OCI-LY7 (cell line): Measurements from ENCODE around the gene WDR35. TPM values are rescaled to one million over a fixed set of nuclear protein-coding genes. Genes with fewer than 3 reads are reported as not detected.

Experiments
- BruUV-seq: library from RNA; stranded (reverse); fragments of 400-500 nt; replicated peaks from 2 replicates; lab custom pipeline; 2021; lab: Mats Ljungman, UMichigan
- CTCF ChIA-PET: fragments of 300-600 bp; sonication (Branson Sonifier 250); formaldehyde crosslinking; loops from one replicate; lab custom pipeline; 2022; ENCODE audit warnings: antibody characterized with exemption; ENCODE audit not compliant: unreplicated experiment; lab: Charles Lee
- POLR2A ChIA-PET: fragments of 300-600 bp; sonication (Branson Sonifier 250); formaldehyde crosslinking; loops from one replicate; lab custom pipeline; 2022; ENCODE audit warnings: antibody characterized with exemption; lab: Charles Lee
- DNase-seq: peaks from one replicate; pipeline ENCODE4 v3.0.0-alpha.2; 2015; ENCODE audit warnings: low spot score
- H2AFZ ChIP-seq: fragments of 200-600 bp; sonication (generic), shearing (Covaris generic); 2 replicates; pipeline ENCODE4 v1.6.1; 2014; ENCODE audit warnings: mild to moderate bottlenecking, antibody characterized with exemption, low read length, moderate library complexity
- H3K27ac ChIP-seq: fragments of 200-600 bp; sonication (generic); 2 replicates; pipeline ENCODE4 v1.5.1; 2014; ENCODE audit warnings: mixed run types, low read depth, mild to moderate bottlenecking, moderate library complexity, low read length, inconsistent platforms; ENCODE audit not compliant: poor library complexity, severe bottlenecking
- H3K36me3 ChIP-seq: fragments of 200-600 bp; sonication (generic); 2 replicates; pipeline ENCODE4 v1.6.1; 2014; ENCODE audit warnings: mild to moderate bottlenecking, antibody characterized with exemption, low read length, moderate library complexity, mixed read lengths; ENCODE audit not compliant: insufficient read depth
- H3K4me1 ChIP-seq: fragments of 200-600 bp; sonication (generic); 2 replicates; pipeline ENCODE4 v1.5.1; 2014; ENCODE audit warnings: mild to moderate bottlenecking, low read length; ENCODE audit not compliant: insufficient read depth, poor library complexity, severe bottlenecking
- H3K4me2 ChIP-seq: fragments of 200-600 bp; sonication (generic); 2 replicates; pipeline ENCODE4 v1.6.1; 2014; ENCODE audit warnings: mild to moderate bottlenecking, low read length
- H3K4me3 ChIP-seq: fragments of 200-600 bp; sonication (generic); 2 replicates; pipeline ENCODE4 v1.5.1; 2014; ENCODE audit warnings: mild to moderate bottlenecking, low read depth, low read length; ENCODE audit not compliant: poor library complexity, severe bottlenecking
- H3K79me2 ChIP-seq: fragments of 200-600 bp; sonication (generic); 2 replicates; pipeline ENCODE4 v1.6.1; 2016; ENCODE audit warnings: low read depth, mild to moderate bottlenecking, low read length, moderate library complexity, mixed read lengths; ENCODE audit not compliant: insufficient read depth
- H3K9me2 ChIP-seq: fragments of 200-600 bp; sonication (generic); 2 replicates; pipeline ENCODE4 v1.6.1; 2016; ENCODE audit warnings: mild to moderate bottlenecking, low read length, mixed read lengths; ENCODE audit not compliant: insufficient read depth
- H3K9me3 ChIP-seq: fragments of 200-600 bp; sonication (generic); 2 replicates; pipeline ENCODE4 v1.6.1; 2014; ENCODE audit warnings: mild to moderate bottlenecking, mixed run types, low read length, mixed read lengths
- H4K20me1 ChIP-seq: fragments of 200-600 bp; sonication (generic); 2 replicates; pipeline ENCODE4 v1.6.1; 2014; ENCODE audit warnings: mild to moderate bottlenecking, antibody characterized with exemption, low read length, moderate library complexity, mixed read lengths; ENCODE audit not compliant: insufficient read depth
- CTCF ChIP-seq: fragments of 200-600 bp; sonication (generic); conservative IDR thresholded peaks from 2 replicates; pipeline ENCODE4 v1.5.1; 2014; ENCODE audit warnings: mild to moderate bottlenecking, antibody characterized with exemption, low read length, moderate library complexity, mixed read lengths
- EZH2phosphoT487 ChIP-seq: fragments of 200-600 bp; sonication (generic); IDR thresholded peaks from 2 replicates; pipeline ENCODE4 v1.6.1; 2018; ENCODE audit warnings: low read depth, borderline replicate concordance, mild to moderate bottlenecking, mixed run types, antibody characterized with exemption, low read length, moderate library complexity, mixed read lengths
- intact Hi-C: fragments of 100-400 bp; cut with micrococcal nuclease; formaldehyde crosslinking; loops from one replicate; pipeline ENCODE4 v1.10.0; 2022; ENCODE audit not compliant: unreplicated experiment
- total RNA-seq, 2 experiments: library from RNA; depleted of rRNA in 1 of 2; stranded (reverse); fragments of >200 nt in 1 of 2; shearing (Covaris generic) in 1 of 2; gene quantifications; 2 replicates each; pipeline ENCODE4 v1.2.3, GENCODE V29; 2014 to 2022

Gene WDR35
- total RNA-seq, 2 experiments from 2014 or later = 0.06 to 1.5 TPM

- TF ChIP-seq EZH2phosphoT487 (no peak), CTCF (no peak)
- ChIA-PET CTCF (no interaction called here), POLR2A (interaction anchor here (0.7 to 1.6 kb wide), 2 partner anchors 10 to 14 kb away, joined by 3 read pairs; no protein-coding TSS in a partner anchor)
- DNase-seq = no peak
- BruUV-seq = no TSS peak
- Histone ChIP-seq H3K9me3 (no peaks in the 10 kb centered on the region), H3K9me2 (no peaks in the 10 kb centered on the region), H3K4me1 (no peaks in the 10 kb centered on the region), H3K27ac (no peak overlapping the region), H3K79me2 (no peaks in the 10 kb centered on the region), H3K4me2 (no peak overlapping the region), H2AFZ (no peak overlapping the region), H3K36me3 (no peaks in the 10 kb centered on the region), H3K4me3 (no peak overlapping the region), H4K20me1 (no peaks in the 10 kb centered on the region)
- intact Hi-C loops = no loop called here
Measured at GRCh38 chr2:19886261-19886660, 103.6 kb downstream of the WDR35 start.

- POLR2A ChIA-PET = interaction anchor here (0.6 to 0.7 kb wide), 3 partner anchors 14 to 33 kb away, joined by 3 to 4 read pairs (median 4); no protein-coding TSS in a partner anchor
Measured at GRCh38 chr2:19885791-19886190, 104.1 kb downstream of the WDR35 start.

More at GRCh38 chr2:19885791-19886190, 104.1 kb downstream of the WDR35 start:
- H3K27ac ChIP-seq = no peak overlapping the region
- BruUV-seq = no TSS peak
- no peaks in the 10 kb centered on the region for H3K79me2 ChIP-seq
- no peaks in the 10 kb centered on the region for H3K9me2 ChIP-seq
- no peak overlapping the region for H2AFZ ChIP-seq
- no peaks in the 10 kb centered on the region for H3K36me3 ChIP-seq
- no peaks in the 10 kb centered on the region for H3K4me1 ChIP-seq
- CTCF ChIA-PET = no interaction called here
- H3K4me3 ChIP-seq = no peak overlapping the region
- no peaks in the 10 kb centered on the region for H4K20me1 ChIP-seq
- no peak for DNase-seq
- H3K4me2 ChIP-seq = no peak overlapping the region
- no peaks in the 10 kb centered on the region for H3K9me3 ChIP-seq
- no peak for TF ChIP-seq CTCF
- TF ChIP-seq EZH2phosphoT487 = no peak
- intact Hi-C loops = no loop called here
